Hematopoietic multipotent progenitor cell treated with erythropoietin and hydrocortisone succinate and interleukin-3 and kit ligand, for 17 days (in vitro differentiated cells): ENCODE results near the gene CD300LB.
"Not testable (repeated sequence)": the region's sequence is repeated elsewhere in the genome, so short reads cannot be mapped to it uniquely, and the experiment has no call there.

Experiments used
- DNase-seq: peaks from one replicate; pipeline ENCODE4 v3.0.0-alpha.2; 2015; ENCODE audit warnings: low spot score

Gene CD300LB

DNA sequence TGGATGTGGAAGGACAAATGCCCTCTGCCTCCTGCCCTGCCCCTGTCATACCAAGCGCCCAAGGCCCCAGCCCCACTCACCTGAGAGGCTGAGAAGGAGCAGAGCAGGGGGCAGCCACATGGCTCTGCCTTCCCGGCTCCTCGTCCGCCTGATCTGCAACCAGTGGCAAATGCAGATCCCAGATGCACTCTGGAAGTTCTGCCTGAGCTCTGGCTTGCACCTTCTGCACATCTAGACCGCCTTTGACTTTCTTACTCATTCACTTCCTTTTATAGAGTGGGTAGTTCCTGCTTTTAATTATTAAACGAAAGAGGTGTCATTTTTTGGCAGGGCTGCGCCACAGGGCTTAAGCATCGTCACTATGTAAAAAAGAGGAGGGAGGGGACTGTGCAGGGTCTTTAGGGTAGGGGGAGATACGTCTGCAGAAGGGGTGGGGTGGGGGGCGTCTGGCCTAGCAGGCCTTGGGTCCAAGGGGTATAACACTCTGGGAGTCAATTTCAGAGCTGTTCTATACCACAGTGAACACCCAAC lies at the start of gene CD300LB:
CD300LB (minus strand) TSS at position 245 of the 531 bp plus-strand sequence; CDS start at position 120, 125 bp downstream.
- no peak for DNase-seq

DNA sequence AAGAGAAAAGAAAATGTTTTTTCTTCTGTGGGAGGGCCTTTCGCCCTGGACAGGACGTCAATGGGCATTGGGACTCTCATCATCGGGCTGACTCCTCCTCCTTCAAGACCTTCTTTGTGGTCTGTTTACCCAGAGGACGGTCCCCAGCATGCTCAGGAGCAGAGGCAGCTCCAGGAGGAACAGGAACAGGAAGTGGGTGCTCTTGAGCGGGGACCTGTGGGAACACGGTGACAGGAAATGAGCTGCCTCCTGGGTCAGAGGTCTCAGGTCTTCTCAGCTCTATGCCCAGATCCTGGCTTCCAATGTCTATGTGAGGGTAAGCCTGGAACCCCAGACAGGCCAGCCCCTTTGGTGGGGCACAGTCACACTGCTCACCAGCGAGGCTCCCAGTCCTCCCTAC lies 48.6 kb upstream of the CD300LB start:
- no peak for DNase-seq

DNA sequence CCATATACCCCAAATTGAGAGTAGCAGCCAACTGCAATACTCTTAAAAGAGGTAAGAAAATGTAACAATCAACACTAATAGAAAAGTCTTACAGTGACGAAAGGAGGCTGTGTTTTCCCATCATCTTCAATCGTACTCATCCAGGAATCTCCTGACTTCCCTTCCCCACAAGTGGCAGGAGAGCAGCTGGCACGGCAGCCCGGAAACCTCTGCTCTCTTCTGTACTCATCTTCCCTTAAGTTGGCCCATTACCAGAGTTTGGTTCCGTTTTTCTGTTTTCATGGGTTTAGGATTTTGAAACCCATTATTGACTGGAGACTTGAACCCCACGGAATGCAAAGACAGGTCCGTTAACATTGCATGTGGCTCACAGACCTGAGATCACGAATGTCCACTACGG lies 47.7 kb upstream of the CD300LB start:
- no peak for DNase-seq

DNA sequence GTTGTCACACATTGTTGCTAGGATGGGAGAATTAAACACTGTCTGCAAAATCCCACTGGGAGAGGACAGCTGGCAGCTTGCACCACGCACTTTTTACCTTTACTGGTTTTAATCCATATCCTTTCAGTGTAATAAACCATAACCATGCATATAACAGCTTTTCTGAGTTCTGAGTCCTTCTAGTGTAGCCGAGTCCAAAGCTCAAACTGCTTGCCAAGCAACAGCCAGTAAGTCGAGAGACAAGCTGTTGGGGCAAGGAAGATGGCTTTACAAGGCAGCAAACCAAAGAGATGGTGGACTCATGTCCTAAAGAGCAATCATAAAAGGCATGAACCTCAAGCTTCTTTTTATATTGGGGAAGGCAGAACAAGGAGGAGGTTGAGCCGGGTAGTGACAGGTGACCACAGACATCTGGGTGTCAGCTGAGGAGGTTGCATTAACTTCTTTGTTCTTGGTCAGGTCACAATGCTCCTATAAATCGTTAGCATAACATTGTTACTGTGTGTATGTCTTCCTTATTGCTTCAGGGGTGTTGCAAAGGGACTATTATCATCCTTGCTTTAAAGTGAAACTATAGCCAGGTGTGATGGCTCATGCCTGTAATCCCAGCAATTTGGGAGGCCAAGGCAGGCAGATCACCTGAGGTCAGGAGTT lies 43.3 kb upstream of the CD300LB start:
- DNase-seq, result no peak

DNA sequence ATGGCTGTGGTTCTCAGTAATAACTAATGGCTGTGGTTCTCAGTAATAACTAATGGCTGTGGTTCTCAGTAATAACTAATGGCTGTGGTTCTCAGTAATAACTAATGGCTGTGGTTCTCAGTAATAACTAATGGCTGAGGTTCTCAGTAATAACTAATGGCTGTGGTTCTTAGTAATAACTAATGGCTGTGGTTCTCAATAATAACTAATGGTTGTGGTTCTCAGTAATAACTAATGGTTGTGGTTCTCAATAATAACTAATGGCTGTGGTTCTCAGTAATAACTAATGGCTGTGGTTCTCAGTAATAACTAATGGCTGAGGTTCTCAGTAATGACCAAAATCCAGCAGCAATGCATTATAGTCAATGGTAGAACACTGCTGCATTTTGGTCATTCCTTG lies 42.4 kb upstream of the CD300LB start:
- not testable (repeated sequence) for DNase-seq

DNA sequence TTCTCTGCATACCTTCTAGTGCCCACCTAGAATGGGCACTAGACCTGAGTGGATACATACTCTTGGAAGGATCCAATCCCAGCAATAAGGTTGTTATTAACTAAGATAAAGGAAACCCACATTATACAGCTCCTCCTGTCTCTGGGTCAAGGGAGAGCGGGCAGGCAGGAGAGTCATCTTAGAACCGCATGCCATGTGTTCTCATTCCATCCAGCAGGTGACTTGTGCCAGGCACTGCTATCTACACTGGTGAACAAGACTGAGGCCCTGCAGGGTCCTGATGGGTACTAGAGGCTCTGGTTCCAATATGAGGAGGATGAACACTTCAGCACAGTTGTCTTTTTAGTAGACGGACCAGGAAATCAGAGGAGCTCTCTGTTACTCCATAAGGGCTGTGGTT lies 41.9 kb upstream of the CD300LB start:
- DNase-seq, result no peak

DNA sequence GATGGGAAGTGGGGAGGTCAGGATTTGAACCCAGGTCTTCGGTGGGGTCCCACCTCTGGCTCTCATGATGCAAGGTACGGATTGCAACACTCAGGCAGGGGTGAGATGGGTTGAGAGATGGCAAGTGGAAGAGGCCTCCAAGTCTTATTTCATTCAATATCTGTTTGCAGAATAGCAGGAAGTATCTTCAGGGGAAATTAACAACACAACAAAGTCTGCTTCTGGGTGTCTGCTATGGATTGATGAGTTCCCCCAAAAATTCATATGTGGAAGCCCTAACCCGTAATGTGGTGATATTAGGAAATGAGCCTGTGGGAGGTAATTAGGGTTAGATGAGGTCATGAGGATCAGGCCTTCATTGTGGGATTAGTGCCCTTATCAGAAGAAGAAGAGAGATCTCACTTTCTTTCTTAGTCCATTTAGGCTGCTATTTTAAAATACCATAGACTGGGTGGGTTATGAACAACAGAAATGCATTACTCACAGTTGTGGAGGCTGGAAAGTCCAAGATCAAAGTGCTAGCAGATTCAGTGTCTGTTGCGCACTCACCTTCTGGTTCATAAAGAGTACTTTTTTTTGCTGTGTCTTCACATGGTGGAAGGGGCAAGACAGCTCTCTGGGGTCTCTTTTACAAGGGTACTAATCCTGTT lies 40.5 kb upstream of the CD300LB start:
- DNase-seq, result no peak

DNA sequence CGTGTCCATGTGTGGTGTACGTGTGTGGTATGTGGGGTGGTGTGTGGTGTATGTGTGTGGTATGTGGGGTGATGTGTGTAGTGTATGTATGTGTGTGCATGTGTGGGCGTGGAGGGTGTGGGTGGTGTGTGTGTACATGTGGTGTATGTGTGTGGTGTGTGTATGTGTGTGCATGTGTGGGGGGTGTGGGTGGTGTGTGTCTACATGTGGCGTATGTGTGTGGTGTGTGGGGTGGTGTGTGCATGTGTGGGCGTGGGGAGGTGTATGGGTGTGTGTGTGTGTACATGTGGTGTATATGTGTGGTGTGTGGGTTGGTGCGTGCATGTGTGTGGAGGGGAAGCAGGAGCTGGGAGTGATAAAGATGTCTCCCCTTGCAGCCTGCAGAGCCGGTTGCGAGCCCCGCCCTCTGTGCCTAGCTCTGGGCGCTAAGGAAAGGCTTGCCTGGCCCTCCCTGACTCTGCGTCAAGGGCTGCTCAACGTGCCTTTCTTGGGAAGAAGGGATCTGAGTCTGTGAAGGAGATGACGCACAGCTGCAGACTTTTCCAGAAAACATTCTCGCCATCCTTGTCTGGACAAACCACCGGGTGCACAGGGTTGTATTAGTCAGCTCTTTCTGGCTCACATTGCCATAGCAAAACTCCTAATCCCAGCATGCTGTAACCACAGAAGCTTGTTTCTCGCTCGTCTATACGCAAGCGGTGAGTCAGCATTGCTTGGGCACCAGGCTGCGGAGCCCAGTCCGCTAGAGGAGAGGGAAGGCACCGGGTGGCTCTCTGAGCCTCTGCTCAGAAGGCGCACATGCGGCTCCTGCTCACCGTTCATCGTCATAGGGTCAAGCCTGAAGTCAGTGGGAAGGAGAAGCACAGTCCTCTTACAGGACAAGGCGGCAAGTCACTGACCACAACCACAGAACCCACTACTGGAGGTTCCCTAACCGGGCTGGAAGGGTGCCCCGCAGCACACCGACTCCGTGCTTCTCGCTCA lies 38.0 kb upstream of the CD300LB start:
- DNase-seq, result no peak

DNA sequence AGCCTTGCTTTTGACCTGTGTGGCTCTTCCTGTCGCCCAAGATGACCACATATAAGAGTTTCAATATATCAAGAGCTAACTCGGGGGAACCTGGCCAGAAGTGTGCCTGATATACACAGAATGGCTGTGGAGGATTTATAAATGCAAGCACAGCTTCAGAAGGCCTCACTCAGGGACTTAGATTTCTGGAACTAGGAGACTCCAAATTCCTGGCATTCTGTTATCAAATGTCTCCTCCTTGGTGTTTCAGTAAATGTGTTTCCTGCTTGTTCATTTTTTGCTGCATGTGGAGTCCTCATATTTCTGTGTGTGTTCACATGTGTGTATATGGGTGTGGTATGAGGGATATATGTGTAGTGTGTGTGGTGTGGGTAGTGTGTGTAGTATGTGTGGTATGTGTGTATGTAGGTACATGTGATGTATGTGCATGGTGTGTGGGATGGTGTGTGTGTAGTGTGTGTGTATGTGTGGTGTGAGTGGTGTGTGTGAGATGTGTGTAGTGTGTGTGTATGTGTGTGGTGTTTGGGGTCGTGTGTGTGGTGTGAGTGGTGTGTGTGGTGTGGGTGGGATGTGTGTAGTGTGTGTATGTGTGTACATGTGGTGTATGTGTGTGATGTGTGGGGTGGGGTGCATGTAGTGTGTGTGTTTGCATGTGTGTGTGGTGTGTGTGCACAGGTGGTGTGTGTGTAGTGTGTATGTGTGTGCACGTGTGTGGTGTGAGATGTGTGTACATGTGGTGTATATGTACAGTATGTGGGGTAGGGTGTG lies 37.0 kb upstream of the CD300LB start:
- DNase-seq, result no peak

DNA sequence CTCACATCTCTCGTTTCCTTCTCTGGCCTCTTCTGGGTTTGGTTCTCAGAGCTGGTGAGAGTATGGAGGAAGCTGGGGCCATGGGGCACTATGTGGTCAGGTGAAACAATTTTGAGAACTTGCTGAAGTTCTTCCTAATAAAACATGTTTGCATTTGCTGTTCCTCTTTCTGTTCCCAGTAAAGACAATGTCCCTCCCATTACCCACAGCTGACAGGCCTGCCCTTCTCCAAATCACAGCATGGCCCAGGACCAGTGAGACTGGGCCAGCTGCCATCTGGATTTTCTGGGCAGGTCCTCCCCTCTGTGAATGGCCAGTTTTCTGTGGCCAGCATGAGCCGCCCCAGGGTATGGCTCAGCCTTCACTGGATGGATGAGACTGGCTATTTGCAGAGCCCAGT lies 36.1 kb upstream of the CD300LB start, which contains the start of gene CD300H:
CD300H (minus strand) TSS at position 113 of the 400 bp plus-strand sequence.
- DNase-seq, result no peak

DNA sequence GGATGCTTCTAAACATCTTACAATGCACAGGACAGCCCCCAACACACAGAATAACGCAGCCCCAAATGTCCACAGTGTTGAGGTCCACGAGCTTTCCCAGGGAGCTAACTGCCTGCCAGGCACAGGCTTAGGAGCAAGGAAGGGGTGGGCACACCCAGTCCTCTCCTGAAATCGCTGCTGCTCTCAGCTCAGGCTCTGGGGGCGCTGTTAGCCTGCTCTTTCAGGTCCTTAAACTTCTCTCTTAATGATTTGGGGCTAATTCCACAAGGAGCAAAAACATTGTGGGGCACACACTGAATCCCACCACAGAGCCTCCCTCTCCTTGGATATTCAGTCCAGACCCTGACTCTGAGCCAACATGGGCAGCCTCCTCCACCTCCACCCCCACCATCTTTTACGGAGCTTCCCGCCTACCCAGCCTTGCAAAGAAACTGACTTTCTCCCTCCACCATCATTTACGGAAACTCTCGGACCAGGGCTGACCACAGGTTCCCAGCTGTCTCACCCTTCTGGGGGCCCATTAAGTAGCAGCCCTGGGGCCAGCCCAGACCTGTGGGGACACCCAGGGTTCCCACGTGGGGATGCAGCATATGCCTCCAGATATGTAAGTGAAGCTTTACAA lies 35.0 kb upstream of the CD300LB start:
- no peak for DNase-seq

DNA sequence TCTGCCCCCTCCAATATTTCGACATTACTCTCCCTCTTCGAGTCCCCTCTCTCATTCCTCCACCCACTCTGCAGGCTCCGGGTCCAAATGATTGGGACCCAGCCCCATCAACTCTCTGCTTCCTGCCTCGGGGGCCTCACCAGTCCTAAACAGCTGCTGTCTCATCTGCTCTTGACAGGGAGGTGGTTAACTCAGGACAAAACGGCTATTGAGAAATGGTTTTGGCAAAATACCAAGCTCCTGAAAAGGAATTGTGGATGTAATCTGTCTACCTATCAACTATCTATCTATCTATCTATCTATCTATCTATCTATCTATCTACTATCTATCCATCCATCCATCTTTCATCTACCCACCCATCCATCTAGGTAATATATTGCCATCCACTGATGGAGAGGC lies 33.9 kb upstream of the CD300LB start:
- no peak for DNase-seq

DNA sequence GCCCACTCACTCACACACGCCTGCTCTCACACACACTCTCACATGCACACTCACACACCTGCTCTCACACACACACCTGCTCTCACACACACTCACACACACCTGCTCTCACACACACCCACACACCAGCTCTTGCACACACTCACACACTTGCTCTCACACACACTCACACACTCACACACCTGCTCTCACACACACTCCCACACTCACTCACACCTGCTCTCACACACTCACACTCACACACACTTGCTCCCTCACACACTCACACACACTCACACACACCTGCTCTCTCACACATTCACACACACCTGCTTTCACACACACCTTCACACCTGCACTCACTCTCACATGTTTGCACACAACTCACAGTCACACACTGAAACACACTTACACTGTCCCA lies 32.1 kb upstream of the CD300LB start:
- no peak for DNase-seq

DNA sequence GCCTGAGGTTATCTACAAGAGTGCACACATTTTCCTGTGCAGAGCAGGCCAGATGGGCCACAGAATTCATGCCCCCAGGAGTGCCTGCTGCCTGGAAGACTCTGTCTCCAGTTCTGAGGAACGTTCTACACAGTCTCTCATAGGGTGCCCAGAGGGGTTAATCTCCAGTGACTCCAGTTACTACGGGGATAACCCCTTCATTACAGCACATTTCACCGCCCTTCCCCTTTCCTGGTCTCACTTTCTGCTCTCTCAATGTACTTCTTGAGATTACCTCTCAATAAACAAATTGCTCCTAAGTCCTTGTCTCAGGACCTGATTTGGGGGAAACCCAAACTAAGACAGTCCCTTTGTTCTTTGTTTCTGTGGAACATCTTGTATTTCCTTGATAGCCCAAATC lies 30.3 kb upstream of the CD300LB start:
- DNase-seq, result no peak

DNA sequence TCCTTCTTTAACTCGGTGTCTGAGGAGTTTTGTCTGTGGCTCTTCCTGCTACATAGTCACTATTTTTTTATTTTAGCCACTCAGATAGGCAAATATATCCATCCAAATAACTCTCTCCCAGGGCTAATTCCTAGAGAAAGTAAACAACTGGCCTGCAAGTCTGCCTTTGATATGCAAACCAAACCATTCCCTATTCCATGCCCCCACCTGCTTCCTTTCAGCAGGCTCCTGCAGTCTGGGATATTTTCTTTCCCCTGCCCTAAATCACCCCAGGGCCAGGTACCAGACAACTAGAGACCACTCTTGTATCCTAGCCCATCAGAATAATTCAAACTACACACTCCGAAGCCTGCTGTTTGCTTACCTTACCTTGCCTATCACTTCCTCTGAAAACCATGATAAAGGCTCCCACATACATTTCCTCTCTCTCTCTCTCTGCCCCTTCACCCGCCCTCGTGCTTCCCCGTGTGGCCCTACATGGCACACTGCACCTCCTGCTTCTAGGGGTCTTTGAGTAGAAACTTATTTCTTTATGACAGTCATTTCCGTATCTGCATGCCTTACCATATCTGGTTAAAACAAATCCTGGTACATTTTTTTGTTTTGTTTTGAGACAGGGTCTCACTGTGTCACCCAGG lies 27.7 kb upstream of the CD300LB start:
- DNase-seq, result no peak

DNA sequence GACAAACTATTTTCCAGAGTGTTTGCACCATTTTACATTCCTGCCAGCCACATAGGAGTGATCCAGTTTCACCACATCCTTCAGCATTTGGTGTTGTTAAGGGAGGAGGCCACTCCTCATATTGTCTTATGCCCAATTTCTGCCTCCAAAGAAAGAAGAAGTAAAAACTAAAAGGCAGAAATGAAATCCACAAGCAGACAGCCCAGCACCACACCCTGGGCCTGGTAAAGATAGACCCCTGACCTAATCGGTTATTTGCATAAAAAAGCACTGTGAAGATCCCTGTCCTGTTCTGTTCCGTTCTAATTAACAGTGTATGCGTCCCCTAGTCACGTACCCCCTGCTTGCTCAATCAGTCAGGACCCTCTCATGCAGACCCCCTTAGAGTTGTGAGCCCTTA lies 27.1 kb upstream of the CD300LB start:
- DNase-seq, result not testable (repeated sequence)

DNA sequence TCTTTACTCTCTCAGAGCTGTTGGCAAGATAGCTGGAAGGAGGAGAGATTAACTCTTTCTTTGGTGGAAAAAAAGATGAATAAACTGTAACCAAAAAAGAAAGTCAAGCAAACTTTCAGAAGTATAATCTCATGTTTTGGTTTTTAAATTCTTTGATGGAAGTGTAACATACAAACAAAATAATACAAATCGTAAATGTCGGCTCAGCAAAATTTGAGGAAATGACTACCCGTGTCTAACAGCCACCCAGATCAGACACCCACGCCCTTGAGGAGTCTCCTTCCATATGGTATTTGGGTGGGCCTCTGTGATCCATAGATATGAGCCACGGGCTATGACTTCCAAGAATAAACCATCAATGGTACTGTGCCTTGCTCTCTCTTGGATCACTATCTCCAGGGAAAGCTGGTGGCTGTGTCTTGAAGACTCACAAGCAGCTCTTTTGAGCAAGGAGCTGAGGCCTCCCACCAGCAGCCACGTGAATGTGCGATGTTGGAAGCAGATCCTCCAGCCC lies 24.2 kb upstream of the CD300LB start:
- DNase-seq, result no peak

DNA sequence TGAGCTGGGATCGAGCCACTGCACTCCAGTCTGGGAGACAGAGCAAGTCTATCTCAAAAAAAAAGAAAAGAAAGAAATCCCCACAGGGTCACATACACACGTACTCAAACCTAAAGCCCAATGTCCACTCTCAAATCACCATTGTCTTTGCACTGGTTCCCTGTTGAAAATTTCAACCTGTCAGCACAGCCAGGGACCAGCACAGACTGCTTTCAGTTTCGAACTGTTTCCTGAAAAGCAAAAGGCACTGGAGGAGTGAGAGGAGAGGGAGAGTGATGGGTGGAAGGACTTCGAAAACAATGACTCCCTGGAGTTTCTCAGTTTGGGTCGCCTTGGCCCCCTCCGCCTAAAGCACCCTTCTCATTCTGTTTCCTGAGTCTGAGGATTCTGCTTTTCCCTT lies 23.6 kb upstream of the CD300LB start:
- DNase-seq, result no peak

DNA sequence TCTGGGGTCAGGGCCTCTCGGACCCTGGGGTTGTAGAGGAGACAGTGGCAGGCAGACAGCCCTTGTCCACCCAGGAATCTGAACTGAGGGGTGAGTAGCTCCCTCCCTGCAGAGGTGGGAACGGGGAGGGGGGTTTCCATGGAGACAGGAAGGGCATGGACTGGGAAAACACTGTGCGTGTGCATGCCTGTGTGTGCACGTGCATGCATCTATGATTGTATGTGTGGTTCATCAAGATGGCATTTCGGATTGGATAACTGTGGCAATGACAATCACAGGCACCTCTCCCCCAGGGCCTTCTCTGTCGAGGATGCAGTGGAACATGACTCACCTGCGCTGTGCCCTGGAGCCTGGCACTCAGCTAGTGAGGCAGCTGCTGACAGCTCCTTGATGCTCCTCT lies 20.8 kb upstream of the CD300LB start:
- DNase-seq, result no peak

DNA sequence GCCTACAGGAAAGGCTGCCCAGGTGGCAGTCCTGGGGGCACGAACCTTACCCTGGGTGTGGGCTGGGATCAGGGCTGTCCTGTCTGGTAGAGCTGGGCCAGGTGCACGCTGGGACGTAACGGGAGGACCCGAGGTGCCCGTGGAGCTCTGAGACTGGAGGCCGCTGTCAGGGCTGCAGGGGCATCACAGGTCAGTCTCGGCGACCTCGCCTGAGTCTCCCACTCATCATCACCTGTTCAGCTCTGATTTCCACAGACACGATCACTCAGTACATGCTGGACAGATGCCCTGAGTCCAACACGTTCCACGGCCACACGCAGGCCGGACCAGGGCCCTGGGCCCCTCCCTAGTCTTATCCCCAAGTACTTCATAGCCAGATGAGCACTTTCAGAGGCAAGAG lies 19.3 kb upstream of the CD300LB start:
- no peak for DNase-seq

DNA sequence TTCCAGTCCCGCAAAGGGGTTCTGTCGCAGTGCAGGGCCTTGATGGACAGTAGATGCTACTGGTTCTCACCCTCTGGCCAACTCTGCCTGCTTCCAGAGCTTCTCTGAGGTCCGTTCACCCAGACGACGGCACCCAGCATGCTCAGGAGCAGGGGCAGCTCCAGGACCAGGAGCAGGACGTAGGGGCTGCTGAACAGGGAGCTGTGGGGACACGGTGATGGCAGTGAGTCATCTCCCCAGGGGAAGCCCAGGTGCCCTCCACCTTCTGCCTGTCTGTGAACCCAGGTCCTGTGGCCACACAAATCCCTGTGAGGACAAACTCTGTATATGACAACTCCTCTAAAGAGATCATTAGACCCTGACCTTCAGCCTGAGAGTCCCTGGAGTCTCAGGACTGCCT lies 18.1 kb upstream of the CD300LB start:
- no peak for DNase-seq
